OCI-LY3 (cell line): ENCODE measurements around the gene GGTA1.
"Not testable (repeated sequence)": the region's sequence is repeated elsewhere in the genome, so short reads cannot be mapped to it uniquely, and the experiment has no call there.

ENCODE experiments used
- H2AFZ ChIP-seq: fragments of 200-600, 300-600 bp; shearing (Covaris generic); 2 replicates; pipeline ENCODE4 v1.6.0; 2014; ENCODE audit warnings: antibody characterized with exemption, low read depth, low read length
- H3K27ac ChIP-seq: fragments of 200-600, 300-600 bp; sonication (generic); 2 replicates; pipeline ENCODE4 v1.5.1; 2014; ENCODE audit warnings: mild to moderate bottlenecking, low read length, moderate library complexity, mixed read lengths
- H3K27me3 ChIP-seq: fragments of 200-600, 300-600 bp; sonication (generic); 2 replicates; pipeline ENCODE4 v1.6.1; 2014; ENCODE audit warnings: low read depth, low read length, mixed read lengths
- H3K36me3 ChIP-seq: fragments of 200-600, 300-600 bp; sonication (generic); replicated peaks from 2 replicates; pipeline ENCODE3; 2014; ENCODE audit warnings: low read depth, low read length, mixed read lengths
- H3K4me1 ChIP-seq: fragments of 300-600, 200-600 bp; sonication (generic); 2 replicates; pipeline ENCODE4 v1.6.1; 2014; ENCODE audit warnings: low read length, mixed read lengths
- H3K4me2 ChIP-seq: fragments of 200-600, 300-600 bp; sonication (generic); 2 replicates; pipeline ENCODE4 v1.6.1; 2014; ENCODE audit warnings: low read length, mixed read lengths
- H3K4me3 ChIP-seq: fragments of 300-600, 200-600 bp; sonication (generic); 2 replicates; pipeline ENCODE4 v1.5.1; 2014; ENCODE audit warnings: antibody characterized with exemption, mild to moderate bottlenecking, low read length, moderate library complexity
- H3K79me2 ChIP-seq: fragments of 300-600, 200-600 bp; shearing (Covaris generic); 2 replicates; pipeline ENCODE4 v1.6.1; 2014; ENCODE audit warnings: mild to moderate bottlenecking, low read length, mixed read lengths
- H3K9ac ChIP-seq: fragments of 300-600, 200-600 bp; shearing (Covaris generic); 2 replicates; pipeline ENCODE4 v1.6.0; 2014; ENCODE audit warnings: mild to moderate bottlenecking, low read length, moderate library complexity
- H3K9me3 ChIP-seq: fragments of 200-600, 300-600 bp; shearing (Covaris generic); 2 replicates; pipeline ENCODE4 v1.6.1; 2014; ENCODE audit warnings: low read length, mixed read lengths; ENCODE audit not compliant: insufficient read depth
- H4K20me1 ChIP-seq: fragments of 200-600, 300-600 bp; sonication (generic); 2 replicates; pipeline ENCODE4 v1.6.1; 2016; ENCODE audit warnings: low read length, mixed read lengths; ENCODE audit not compliant: insufficient read depth
- EZH2phosphoT487 ChIP-seq: fragments of 200-600 bp; shearing (Covaris generic); IDR thresholded peaks from 2 replicates; pipeline ENCODE4 v1.6.1; 2018; ENCODE audit warnings: antibody characterized with exemption, mixed run types, low read depth
- TF ChIP-seq, protein P1 (sequence below): fragments of 200-600, 300-600 bp; sonication (generic); IDR thresholded peaks from 2 replicates; pipeline ENCODE4 v1.5.1; 2014; ENCODE audit warnings: antibody characterized with exemption, low read length, low read depth

Gene GGTA1

DNA sequence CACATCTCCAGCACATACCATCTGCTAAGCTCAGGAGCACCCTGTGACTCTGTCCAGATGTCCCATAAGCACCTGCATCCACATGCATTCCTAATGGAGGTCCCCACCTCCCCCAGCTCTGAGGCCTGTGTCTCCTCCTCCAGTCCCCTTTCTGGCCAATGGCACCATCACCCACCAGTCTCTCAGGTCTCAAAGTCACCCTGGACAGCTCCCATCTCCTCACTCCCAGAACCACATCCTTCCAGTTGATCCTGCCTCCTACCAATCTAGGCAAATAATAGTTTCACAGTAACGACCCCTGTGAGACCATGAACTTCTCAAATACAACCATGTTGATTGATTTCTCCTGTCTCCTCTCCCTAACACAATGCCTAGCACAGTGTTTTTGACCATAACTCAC is 40.1 kb downstream of the GGTA1 start:
- Histone ChIP-seq H3K27me3 (peaks cover 18% of the 10 kb centered on the region), H3K4me1 (peaks cover 4% of the 10 kb centered on the region; the same call in 1 of the 2 replicates), H3K27ac (no peak overlapping the region), H2AFZ (no peak overlapping the region), H3K79me2 (no peaks in the 10 kb centered on the region), H3K4me3 (no peak overlapping the region), H4K20me1 (no peaks in the 10 kb centered on the region), H3K9me3 (no peaks in the 10 kb centered on the region), H3K9ac (no peak overlapping the region), H3K36me3 (no peaks in the 10 kb centered on the region), H3K4me2 (no peak overlapping the region)
- TF ChIP-seq, protein P1, sequence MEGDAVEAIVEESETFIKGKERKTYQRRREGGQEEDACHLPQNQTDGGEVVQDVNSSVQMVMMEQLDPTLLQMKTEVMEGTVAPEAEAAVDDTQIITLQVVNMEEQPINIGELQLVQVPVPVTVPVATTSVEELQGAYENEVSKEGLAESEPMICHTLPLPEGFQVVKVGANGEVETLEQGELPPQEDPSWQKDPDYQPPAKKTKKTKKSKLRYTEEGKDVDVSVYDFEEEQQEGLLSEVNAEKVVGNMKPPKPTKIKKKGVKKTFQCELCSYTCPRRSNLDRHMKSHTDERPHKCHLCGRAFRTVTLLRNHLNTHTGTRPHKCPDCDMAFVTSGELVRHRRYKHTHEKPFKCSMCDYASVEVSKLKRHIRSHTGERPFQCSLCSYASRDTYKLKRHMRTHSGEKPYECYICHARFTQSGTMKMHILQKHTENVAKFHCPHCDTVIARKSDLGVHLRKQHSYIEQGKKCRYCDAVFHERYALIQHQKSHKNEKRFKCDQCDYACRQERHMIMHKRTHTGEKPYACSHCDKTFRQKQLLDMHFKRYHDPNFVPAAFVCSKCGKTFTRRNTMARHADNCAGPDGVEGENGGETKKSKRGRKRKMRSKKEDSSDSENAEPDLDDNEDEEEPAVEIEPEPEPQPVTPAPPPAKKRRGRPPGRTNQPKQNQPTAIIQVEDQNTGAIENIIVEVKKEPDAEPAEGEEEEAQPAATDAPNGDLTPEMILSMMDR: no peak
- no peak for TF ChIP-seq EZH2phosphoT487

DNA sequence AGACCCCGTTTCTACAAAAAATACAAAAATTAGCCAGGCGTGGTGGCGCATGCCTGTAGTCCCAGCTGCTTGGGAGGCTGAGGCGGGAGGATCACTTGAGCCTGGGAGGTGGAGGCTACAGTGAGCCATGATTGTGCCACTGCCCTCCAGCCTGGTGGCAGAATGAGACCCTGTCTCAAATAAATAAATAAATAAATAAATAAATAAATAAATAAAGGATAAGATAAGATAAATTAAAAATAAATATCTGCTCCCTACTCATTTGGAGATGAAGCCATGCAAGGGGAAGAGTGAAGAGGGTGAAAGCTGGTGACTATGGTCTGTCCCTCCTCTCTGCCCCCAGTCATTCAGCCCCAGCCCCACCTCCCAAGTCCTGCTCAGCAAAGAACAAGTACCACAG is 41.2 kb downstream of the GGTA1 start:
- H3K9ac ChIP-seq, H3K79me2 ChIP-seq, H4K20me1 ChIP-seq, H3K4me3 ChIP-seq, H3K4me2 ChIP-seq, H3K36me3 ChIP-seq, H3K9me3 ChIP-seq, H3K27ac ChIP-seq, H2AFZ ChIP-seq, H3K4me1 ChIP-seq: not testable (repeated sequence)
- peaks cover 18% of the 10 kb centered on the region for H3K27me3 ChIP-seq

DNA sequence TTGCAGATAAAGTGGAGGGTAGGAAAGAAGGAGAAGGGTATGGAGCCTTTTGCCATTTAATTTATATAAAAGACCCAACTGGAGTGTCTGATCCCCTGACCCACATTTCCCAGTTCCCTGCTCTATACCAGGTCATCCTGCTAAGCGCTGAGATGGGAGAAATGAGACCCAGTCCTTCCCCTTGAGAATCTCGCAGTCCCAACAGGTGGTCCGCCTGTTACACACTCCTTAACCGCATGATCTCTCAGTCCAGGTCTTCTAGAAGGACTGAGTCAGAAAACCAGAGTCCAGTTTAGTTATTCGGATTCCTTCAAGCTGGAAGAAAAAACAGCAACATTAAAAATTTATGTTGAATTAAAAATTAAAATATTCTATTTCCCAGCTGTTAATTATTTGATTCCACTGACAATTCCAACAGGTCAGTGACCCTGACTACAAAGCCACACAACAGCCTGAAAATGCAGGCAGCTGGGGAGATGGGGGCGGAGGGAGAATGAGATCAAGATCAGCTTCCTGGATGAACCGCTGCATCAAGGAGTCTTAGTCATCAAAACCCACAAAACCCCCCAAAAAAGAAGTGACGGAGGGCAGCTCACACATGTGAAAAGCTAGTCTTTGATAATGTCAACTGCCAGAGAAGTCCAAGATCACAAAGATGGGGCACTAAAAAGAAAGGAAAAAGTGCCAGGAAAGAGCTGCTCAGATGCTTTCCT is 44.0 kb downstream of the GGTA1 start:
- TF ChIP-seq EZH2phosphoT487: no peak
- TF ChIP-seq, protein P1: no peak
- Histone ChIP-seq H3K9me3 (no peaks in the 10 kb centered on the region), H3K4me2 (no peak overlapping the region), H3K4me3 (no peak overlapping the region), H3K4me1 (no peaks in the 10 kb centered on the region), H3K79me2 (no peaks in the 10 kb centered on the region), H4K20me1 (no peaks in the 10 kb centered on the region), H3K36me3 (no peaks in the 10 kb centered on the region), H2AFZ (no peak overlapping the region), H3K27me3 (peaks cover 11% of the 10 kb centered on the region; the same call in 1 of the 2 replicates), H3K9ac (no peak overlapping the region), H3K27ac (no peak overlapping the region)

DNA sequence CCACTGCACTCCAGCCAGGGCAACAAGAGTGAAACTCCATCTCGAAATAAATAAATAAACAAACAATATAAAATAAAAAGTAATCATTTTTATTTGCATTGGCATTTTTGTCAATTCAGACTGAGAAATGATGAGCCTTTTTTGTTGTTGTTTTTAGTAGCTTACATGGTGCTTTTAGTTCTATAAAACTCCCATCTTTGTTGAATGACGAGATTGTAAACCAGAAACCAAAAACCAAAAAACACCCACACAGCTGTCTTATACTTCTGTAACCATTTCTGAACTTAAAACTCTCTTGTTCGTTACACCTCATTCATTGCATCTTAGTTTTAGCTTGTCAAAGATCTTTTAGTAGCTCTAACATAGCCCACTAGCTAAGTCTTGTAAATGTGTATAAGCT is 44.7 kb downstream of the GGTA1 start:
- H3K4me2 ChIP-seq: no peak overlapping the region
- TF ChIP-seq EZH2phosphoT487: no peak
- TF ChIP-seq, protein P1: no peak
- no peaks in the 10 kb centered on the region for H3K36me3 ChIP-seq
- no peak overlapping the region for H3K4me3 ChIP-seq
- H3K27me3 ChIP-seq: peaks cover 7% of the 10 kb centered on the region; the same call in 1 of the 2 replicates
- H3K9me3 ChIP-seq: no peaks in the 10 kb centered on the region
- no peaks in the 10 kb centered on the region for H3K4me1 ChIP-seq
- H4K20me1 ChIP-seq: no peaks in the 10 kb centered on the region
- H2AFZ ChIP-seq: no peak overlapping the region
- H3K9ac ChIP-seq: no peak overlapping the region
- H3K79me2 ChIP-seq: no peaks in the 10 kb centered on the region
- no peak overlapping the region for H3K27ac ChIP-seq
